OCI-LY7 (cell line): ENCODE data around the gene TMEM150C.

Source experiments
- EZH2phosphoT487 ChIP-seq: fragments of 200-600 bp; sonication (generic); IDR thresholded peaks from 2 replicates; pipeline ENCODE4 v1.6.1; 2018; ENCODE audit warnings: low read depth, borderline replicate concordance, mild to moderate bottlenecking, mixed run types, antibody characterized with exemption, low read length, moderate library complexity, mixed read lengths
- TF ChIP-seq, protein P1 (sequence below): fragments of 200-600 bp; sonication (generic); conservative IDR thresholded peaks from 2 replicates; pipeline ENCODE4 v1.5.1; 2014; ENCODE audit warnings: mild to moderate bottlenecking, antibody characterized with exemption, low read length, moderate library complexity, mixed read lengths

DNA sequence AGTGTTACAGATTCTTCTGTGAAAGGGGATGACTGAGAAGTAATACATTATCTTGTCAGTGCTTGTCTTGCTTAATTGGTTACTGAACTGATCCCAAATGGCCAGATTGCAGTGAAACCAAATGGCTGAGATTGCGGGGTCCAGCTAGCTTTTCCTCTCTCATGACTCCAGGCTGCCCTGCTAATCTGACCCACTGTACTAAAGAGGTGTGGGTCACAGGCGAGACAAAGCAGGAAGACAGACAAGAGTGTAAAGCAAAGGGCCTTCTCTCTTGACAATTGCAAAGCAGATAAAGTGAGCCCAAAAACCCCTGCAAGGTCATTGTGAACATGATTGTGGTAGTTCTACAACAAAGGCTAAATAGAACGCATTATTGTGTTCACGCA lies 2.1 kb downstream of the TMEM150C start:
- TF ChIP-seq, protein P1, sequence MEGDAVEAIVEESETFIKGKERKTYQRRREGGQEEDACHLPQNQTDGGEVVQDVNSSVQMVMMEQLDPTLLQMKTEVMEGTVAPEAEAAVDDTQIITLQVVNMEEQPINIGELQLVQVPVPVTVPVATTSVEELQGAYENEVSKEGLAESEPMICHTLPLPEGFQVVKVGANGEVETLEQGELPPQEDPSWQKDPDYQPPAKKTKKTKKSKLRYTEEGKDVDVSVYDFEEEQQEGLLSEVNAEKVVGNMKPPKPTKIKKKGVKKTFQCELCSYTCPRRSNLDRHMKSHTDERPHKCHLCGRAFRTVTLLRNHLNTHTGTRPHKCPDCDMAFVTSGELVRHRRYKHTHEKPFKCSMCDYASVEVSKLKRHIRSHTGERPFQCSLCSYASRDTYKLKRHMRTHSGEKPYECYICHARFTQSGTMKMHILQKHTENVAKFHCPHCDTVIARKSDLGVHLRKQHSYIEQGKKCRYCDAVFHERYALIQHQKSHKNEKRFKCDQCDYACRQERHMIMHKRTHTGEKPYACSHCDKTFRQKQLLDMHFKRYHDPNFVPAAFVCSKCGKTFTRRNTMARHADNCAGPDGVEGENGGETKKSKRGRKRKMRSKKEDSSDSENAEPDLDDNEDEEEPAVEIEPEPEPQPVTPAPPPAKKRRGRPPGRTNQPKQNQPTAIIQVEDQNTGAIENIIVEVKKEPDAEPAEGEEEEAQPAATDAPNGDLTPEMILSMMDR = no peak
- no peak for TF ChIP-seq EZH2phosphoT487
